Epithelial cell of proximal tubule (primary cell): Measurements from ENCODE around the gene CYBC1. TPM values are rescaled to one million over a fixed set of nuclear protein-coding genes. Genes with fewer than 3 reads are reported as not detected.

ENCODE experiments used
- DNase-seq: peaks from one replicate; pipeline ENCODE4 v3.0.0-alpha.2; 2011; ENCODE audit warnings: low read depth
- H3K4me3 ChIP-seq: 2 replicates; pipeline ENCODE4 v1.5.1; 2011; ENCODE audit warnings: low read depth, mild to moderate bottlenecking, low read length
- total RNA-seq: library from RNA; depleted of rRNA; stranded (reverse); fragments of >200 nt; gene quantifications from 2 replicates; pipeline ENCODE4 v1.2.3, GENCODE V29; 2015
- TF ChIP-seq, protein P1 (sequence below): conservative IDR thresholded peaks from 2 replicates; pipeline ENCODE4 v1.5.1; 2012; ENCODE audit warnings: low read depth, mild to moderate bottlenecking, low read length

The CYBC1 gene
- total RNA-seq, result 72.1 and 78.8 TPM in 2 replicates

GRCh38 chr17:82450357-82451106, at the start of gene CYBC1:
TSS of gene CYBC1 (minus strand) at chr17:82450752. CDS start at chr17:82449254, 1,498 bp downstream.
- no peak for DNase-seq
- TF ChIP-seq, protein P1, sequence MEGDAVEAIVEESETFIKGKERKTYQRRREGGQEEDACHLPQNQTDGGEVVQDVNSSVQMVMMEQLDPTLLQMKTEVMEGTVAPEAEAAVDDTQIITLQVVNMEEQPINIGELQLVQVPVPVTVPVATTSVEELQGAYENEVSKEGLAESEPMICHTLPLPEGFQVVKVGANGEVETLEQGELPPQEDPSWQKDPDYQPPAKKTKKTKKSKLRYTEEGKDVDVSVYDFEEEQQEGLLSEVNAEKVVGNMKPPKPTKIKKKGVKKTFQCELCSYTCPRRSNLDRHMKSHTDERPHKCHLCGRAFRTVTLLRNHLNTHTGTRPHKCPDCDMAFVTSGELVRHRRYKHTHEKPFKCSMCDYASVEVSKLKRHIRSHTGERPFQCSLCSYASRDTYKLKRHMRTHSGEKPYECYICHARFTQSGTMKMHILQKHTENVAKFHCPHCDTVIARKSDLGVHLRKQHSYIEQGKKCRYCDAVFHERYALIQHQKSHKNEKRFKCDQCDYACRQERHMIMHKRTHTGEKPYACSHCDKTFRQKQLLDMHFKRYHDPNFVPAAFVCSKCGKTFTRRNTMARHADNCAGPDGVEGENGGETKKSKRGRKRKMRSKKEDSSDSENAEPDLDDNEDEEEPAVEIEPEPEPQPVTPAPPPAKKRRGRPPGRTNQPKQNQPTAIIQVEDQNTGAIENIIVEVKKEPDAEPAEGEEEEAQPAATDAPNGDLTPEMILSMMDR, result no peak
- H3K4me3 ChIP-seq, result peak within 1 kb of the TSS; percentile 98

DNA sequence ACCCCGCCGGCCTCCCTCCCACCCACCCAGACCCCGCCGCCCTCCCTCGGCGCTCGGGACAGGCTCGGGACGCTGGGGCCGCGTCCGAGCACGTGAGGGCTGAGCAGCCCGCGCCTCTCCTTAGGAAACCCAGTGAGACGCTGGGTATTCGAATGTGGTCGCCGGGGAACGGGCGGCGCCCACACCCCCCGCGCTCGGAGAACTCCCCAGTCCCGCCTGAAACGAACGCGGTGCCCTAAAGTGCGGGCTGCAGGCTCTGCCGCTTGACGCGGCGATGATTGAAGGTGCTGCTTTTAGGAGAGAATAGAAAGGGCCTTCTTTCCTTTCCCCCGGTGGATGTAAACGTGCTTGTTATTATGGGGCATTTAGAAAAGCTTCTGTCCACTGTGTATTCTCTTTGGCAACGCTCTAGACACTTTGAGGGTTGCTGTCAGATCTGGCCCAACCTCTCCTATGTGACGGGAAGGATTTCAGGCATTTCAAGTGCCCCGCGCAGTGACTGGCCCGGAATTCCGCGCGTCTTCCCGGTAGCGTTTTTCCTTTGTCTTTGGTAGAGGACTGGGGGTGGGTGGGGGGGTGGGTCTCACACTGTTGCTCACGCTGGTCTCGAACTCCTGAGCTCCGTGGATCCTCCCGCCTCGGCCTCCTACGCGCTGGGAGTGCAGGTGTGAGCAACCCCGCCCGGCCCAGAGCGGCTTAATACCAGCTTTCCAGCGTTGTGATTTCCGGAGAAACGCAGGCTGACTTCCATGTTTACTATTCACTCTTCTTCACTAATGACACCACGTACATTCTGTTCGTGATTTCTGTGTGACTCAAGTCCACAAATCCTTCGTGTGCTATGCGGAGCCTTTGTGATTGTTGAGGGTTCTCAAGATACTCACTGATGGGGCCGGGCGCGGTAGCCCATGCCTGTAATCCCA, 47.2 kb upstream of the CYBC1 start:
- TF ChIP-seq, protein P1, result no peak
- peak overlapping the region; percentile 61 for H3K4me3 ChIP-seq
- no peak for DNase-seq

DNA sequence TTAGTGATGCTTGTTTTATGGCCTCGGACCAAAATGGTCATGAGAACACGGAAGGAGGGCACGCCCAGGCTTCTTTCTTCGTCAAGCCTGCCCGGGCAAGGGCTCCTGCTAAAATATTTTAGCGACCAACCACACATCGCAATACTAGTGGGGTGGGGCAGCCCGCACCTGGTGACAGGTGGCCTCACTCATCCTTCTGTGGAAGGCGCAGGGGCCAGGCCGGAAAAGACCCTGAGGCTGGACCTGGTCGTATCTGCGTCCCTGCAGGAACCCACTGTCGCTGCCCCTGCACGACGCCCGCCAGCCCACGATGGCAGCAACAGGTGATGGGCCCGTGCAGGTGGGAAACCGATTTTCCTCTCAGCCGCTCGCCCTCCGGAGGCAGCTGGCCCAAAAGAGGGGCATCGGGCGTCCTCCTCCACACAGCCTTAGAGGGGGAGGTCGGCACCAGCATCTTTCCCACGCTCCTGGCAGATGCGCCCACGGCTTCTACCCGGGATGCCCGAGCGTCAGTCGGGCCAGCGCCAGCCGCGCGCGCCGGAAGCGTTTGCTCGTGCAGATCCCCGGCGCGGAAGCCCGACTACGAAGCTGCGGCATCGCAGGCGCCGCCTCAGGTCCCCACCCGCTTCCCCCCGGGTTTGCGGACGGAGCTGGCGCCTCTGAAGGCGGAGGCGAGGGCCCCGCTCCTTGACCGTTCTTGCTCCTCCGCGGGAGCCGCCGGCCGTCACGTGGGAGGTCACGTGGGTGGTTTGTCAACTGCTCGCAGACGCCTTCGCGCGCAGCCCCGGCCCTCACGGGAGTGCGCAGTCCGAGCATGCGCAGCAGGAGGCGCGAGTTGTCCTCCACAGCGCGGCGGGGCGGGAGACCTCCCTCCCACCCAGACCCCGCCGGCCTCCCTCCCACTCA, 46.2 kb upstream of the CYBC1 start:
- peak overlapping the region; percentile 67 for H3K4me3 ChIP-seq
- DNase-seq, result no peak
- TF ChIP-seq, protein P1, result no peak

- no peak overlapping the region for H3K4me3 ChIP-seq
- DNase-seq, result no peak
- TF ChIP-seq, protein P1, result no peak
Measured at GRCh38 chr17:82495844-82496528, 45.4 kb upstream of the CYBC1 start.

GRCh38 chr17:82494236-82495055, 43.9 kb upstream of the CYBC1 start:
- TF ChIP-seq, protein P1, result peak; percentile 86
- peak overlapping the region; percentile 30 for H3K4me3 ChIP-seq
- DNase-seq, result peak; percentile 41
